T1000 (cell line): ENCODE measurements around the gene NOTCH3.

Experiments
- DNase-seq: peaks from one replicate; lab custom pipeline; 2025; ENCODE audit warnings: mixed read lengths; lab: John Stamatoyannopoulos, UW

The NOTCH3 gene

GRCh38 chr19:15161028-15161984 is 39.5 kb downstream of the NOTCH3 start:
- DNase-seq, result no peak

DNA sequence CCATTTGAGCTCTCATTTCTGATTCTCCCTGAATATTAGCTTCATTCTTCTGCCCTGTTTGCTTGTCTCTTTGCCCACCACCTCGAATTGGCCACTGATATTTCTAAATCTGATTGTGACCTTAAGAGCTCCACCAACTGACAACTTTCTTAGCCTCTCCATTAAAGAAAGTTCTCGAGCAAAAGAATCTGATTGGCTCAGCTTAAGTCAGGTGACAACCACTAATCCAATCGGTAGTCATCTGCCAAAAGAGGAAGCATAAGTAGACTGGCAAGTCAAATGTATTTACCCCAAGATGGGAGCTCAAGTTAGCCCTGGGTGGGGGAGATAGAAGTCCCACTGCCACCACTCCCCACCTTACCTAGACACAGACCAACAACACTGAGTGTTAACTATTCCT is 41.5 kb downstream of the NOTCH3 start:
- DNase-seq, result no peak

GRCh38 chr19:15156391-15156790 is 44.4 kb downstream of the NOTCH3 start:
- no peak for DNase-seq

GRCh38 chr19:15155296-15155695 is 45.5 kb downstream of the NOTCH3 start:
- no peak for DNase-seq

GRCh38 chr19:15154002-15154612 is 46.7 kb downstream of the NOTCH3 start:
- no peak for DNase-seq

- no peak for DNase-seq
Observed at GRCh38 chr19:15149737-15150136, 51.1 kb downstream of the NOTCH3 start.

DNA sequence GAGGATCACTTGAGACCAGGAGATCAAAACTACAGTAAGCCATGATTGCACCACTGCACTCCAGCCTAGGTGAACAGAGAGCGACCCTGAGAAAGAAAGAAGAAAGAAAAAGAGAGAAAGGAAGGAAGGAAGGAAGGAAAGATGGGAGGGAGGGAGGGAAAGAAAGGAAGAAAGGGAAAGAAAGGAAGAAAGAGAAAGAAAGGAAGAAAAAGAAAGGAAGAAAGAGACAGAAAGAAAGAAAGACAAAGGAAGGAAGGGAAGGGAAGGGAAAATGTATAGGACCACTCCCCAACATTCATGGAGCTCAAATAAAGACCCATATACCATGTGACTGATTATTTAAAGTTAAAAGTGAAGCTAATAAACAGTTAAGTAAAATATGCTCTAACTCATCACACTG is 53.7 kb downstream of the NOTCH3 start:
- no peak for DNase-seq

GRCh38 chr19:15144046-15144646 is 56.6 kb downstream of the NOTCH3 start:
- no peak for DNase-seq

- no peak for DNase-seq
Observed at GRCh38 chr19:15142313-15142712, 58.5 kb downstream of the NOTCH3 start.

DNA sequence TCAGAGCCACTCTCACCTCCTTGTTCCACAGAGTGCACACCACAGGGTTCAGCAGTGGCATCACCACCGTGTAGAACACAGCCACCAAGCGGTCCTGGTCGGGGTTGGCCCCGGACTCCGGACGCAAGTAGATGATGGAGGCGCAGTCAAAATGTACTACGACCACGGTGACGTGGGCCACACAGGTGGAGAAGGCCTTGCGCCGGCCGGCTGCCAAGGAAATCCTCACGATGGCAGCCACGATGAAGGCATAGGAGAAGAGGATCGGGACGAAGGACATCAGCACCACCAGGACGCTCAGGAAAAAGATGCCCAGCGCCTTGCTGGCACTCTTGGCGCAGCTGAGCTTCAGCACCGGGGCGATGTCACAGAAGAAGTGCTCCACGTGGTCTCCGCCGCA is 59.7 kb downstream of the NOTCH3 start:
- DNase-seq, result no peak

DNA sequence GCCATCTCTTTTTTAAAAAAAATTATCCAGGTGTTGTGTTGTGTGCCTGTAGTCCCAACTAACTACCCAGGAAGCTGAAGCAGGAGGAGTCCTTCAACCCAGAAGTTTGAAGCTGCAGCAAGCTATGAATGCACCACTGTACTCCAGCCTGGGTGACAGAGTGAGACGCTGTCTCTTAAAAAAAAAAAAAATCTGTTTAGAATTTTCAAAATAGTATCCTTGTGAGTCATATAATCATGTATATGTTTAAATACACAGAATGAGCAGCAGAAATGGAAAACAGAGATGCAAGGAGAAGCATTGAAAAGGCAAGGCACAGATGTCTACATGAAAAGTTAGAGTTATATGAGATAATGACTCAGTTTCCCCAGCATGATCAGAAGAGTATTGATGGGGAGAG is 62.4 kb downstream of the NOTCH3 start:
- no peak for DNase-seq

GRCh38 chr19:15137777-15138176 is 63.0 kb downstream of the NOTCH3 start:
- DNase-seq, result no peak

- no peak for DNase-seq
Observed at GRCh38 chr19:15136234-15136954, 64.4 kb downstream of the NOTCH3 start.

- DNase-seq, result no peak
Observed at GRCh38 chr19:15129856-15130585, 70.8 kb downstream of the NOTCH3 start.

DNA sequence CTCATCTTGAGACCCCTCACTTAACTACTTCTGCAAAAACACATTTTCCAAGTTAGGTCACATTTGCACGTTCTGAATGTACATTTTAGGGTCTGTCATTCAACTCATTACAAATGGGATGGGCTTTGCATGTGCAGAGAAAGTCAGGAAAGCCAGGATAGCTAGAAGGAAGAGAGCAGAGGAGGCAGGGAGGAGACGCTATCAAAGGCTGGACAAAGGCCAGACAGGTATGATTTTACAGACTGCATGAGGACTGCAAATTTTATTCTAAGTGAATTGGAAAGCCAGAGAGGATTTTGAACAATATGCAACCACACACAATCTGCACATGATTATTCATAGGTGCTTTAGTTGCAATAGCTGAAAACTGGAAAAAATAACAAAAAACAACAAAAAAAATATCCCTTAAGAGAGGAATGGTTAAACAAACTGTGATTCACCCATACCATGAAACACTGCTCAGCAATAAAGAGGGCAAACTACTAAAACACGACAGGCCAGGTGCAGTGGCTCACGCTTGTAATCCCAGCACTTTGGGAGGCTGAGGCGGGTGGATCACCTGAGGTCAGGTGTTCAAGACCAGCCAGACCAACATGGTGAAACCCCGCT is 72.5 kb downstream of the NOTCH3 start:
- no peak for DNase-seq

- DNase-seq, result no peak
Observed at GRCh38 chr19:15126131-15126910, 74.5 kb downstream of the NOTCH3 start.

- DNase-seq, result peak; percentile 97
Observed at GRCh38 chr19:15125232-15126067, 75.3 kb downstream of the NOTCH3 start.

DNA sequence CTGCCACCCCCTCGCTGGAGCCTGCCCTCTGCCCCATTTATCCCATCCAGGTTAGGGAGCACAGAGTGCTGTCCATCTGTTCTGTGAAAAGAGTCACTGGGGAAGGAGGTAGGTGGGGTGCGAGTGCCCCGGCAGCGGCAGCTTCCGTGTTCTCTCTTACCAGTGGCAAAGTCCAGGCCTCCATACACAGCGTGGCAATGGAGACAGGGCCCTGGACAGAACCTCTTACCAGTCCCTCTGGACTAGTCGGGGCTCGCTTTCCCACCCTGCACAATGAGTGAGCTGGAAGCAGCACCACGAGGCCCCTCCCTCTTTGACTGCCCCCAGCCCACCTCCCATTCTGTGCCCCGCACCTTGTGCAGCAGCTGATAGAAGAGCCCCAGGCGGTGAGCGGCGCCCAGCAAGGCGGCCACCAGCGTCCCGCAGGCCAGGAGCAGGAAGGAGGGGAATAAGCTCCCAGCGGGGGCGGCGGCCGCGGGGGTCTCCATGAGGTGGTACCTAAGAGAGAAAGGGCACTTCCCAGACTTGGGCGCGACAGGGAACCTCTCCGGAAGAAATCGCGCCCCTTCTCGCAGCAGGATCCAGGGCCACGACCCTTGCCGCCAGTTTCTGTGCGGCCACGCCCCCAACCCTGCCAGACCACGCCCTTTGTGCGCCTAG is 76.1 kb downstream of the NOTCH3 start:
- no peak for DNase-seq

- DNase-seq, result no peak
Observed at GRCh38 chr19:15123900-15124299, 76.9 kb downstream of the NOTCH3 start.
